WTC11 (cell line): Measurements from ENCODE around the gene EPS8L1. TPM values are rescaled to one million over a fixed set of nuclear protein-coding genes. Genes with fewer than 3 reads are reported as not detected.

ENCODE experiments used
- ATAC-seq: fragments of 200-7000 bp; cut with Tn5 transposase; 2 replicates; pipeline ENCODE4 v1.10.0; 2021; ENCODE audit warnings: mild to moderate bottlenecking, moderate library complexity
- CTCF ChIA-PET: fragments of 300-600 bp; sonication (Branson Sonifier 250); formaldehyde crosslinking; loops from one replicate; lab custom pipeline; 2021; ENCODE audit warnings: antibody characterized with exemption; lab: Charles Lee
- POLR2A ChIA-PET: fragments of 350-600 bp; sonication (Branson Sonifier 250); formaldehyde crosslinking; loops from one replicate; lab custom pipeline; 2021; ENCODE audit warnings: antibody characterized with exemption; lab: Charles Lee
- DNase-seq: peaks from one replicate; pipeline ENCODE4 v3.0.0; 2021; ENCODE audit warnings: low spot score
- H3K27ac Mint-ChIP-seq: 2 replicates; pipeline ENCODE4 v1.8.0; 2021; ENCODE audit warnings: mixed read lengths
- H3K27me3 Mint-ChIP-seq: 2 replicates; pipeline ENCODE4 v1.8.0; 2021; ENCODE audit warnings: low read depth, mild to moderate bottlenecking, moderate library complexity, mixed read lengths
- H3K36me3 Mint-ChIP-seq: 2 replicates; pipeline ENCODE4 v1.8.0; 2021; ENCODE audit warnings: mixed read lengths
- H3K4me1 Mint-ChIP-seq: 2 replicates; pipeline ENCODE4 v1.8.0; 2022; ENCODE audit warnings: mixed read lengths
- H3K4me3 Mint-ChIP-seq: 2 replicates; pipeline ENCODE4 v1.8.0; 2021; ENCODE audit warnings: mild to moderate bottlenecking, moderate library complexity, mixed read lengths
- H3K9me3 Mint-ChIP-seq: 2 replicates; pipeline ENCODE4 v1.8.0; 2021; ENCODE audit warnings: mixed read lengths
- EMX1 ChIP-seq: fragments of 250-450 bp; sonication (Bioruptor Pico); IDR thresholded peaks from 2 replicates; pipeline ENCODE4 v1.8.0; 2021; ENCODE audit warnings: mild to moderate bottlenecking
- FOXJ3 ChIP-seq: sonication (generic); formaldehyde crosslinking; IDR thresholded peaks from 2 replicates; pipeline ENCODE4 v1.9.0; 2021; ENCODE audit warnings: missing genetic modification reagents, mild to moderate bottlenecking, borderline replicate concordance
- FOXP1 ChIP-seq: sonication (generic); formaldehyde crosslinking; IDR thresholded peaks from 2 replicates; pipeline ENCODE4 v1.8.0; 2022; ENCODE audit warnings: missing genetic modification reagents, mild to moderate bottlenecking, moderate library complexity, borderline replicate concordance
- HMGA2 ChIP-seq: fragments of 250-450 bp; sonication (Bioruptor Pico); IDR thresholded peaks from 2 replicates; pipeline ENCODE4 v1.4.0; 2021; ENCODE audit warnings: mild to moderate bottlenecking, moderate library complexity
- SOX15 ChIP-seq: fragments of 250-450 bp; sonication (Bioruptor Pico); IDR thresholded peaks from 2 replicates; pipeline ENCODE4 v1.9.0; 2021; ENCODE audit warnings: mild to moderate bottlenecking
- TP53 ChIP-seq: sonication (generic); formaldehyde crosslinking; IDR thresholded peaks from 2 replicates; pipeline ENCODE4 v1.8.1; 2023; ENCODE audit warnings: mild to moderate bottlenecking, missing genetic modification reagents
- ZNF121 ChIP-seq: sonication (generic); formaldehyde crosslinking; IDR thresholded peaks from 2 replicates; pipeline ENCODE4 v1.8.0; 2023; ENCODE audit warnings: missing genetic modification reagents
- ZNF671 ChIP-seq: fragments of 250-450 bp; sonication (Bioruptor Pico); IDR thresholded peaks from 2 replicates; pipeline ENCODE4 v1.8.0; 2021; ENCODE audit warnings: mild to moderate bottlenecking
- total RNA-seq: library from RNA; stranded (reverse); gene quantifications from 3 replicates; pipeline ENCODE4 v1.2.3, GENCODE V29; 2021
- TF ChIP-seq, protein P1 (sequence below): sonication (generic); formaldehyde crosslinking; IDR thresholded peaks from 2 replicates; pipeline ENCODE4 v1.8.1; 2022; ENCODE audit warnings: mild to moderate bottlenecking, moderate library complexity, missing genetic modification reagents
- TF ChIP-seq, protein P2 (sequence below): sonication (generic); formaldehyde crosslinking; conservative IDR thresholded peaks from 2 replicates; pipeline ENCODE4 v1.8.1; 2023; ENCODE audit warnings: mild to moderate bottlenecking, low read depth, missing genetic modification reagents, moderate library complexity
- TF ChIP-seq, protein P3 (sequence below): fragments of 250-450 bp; sonication (Bioruptor Pico); IDR thresholded peaks from 2 replicates; pipeline ENCODE4 v1.8.0; 2021; ENCODE audit warnings: mild to moderate bottlenecking
- TF ChIP-seq, protein P4 (sequence below): sonication (generic); formaldehyde crosslinking; IDR thresholded peaks from 2 replicates; pipeline ENCODE4 v1.8.1; 2022; ENCODE audit warnings: low read depth, mild to moderate bottlenecking, moderate library complexity, missing genetic modification reagents, borderline replicate concordance
- TF ChIP-seq, protein P5 (sequence below): sonication (generic); formaldehyde crosslinking; IDR thresholded peaks from 2 replicates; pipeline ENCODE4 v1.8.1; 2023; ENCODE audit warnings: mild to moderate bottlenecking, missing genetic modification reagents, moderate library complexity
- TF ChIP-seq, protein P6 (sequence below): sonication (generic); formaldehyde crosslinking; IDR thresholded peaks from 2 replicates; pipeline ENCODE4 v1.8.0; 2023; ENCODE audit warnings: missing genetic modification reagents, mild to moderate bottlenecking, borderline replicate concordance

The EPS8L1 gene
- total RNA-seq, 1 experiment from 2014 or later = 38.9 TPM

DNA sequence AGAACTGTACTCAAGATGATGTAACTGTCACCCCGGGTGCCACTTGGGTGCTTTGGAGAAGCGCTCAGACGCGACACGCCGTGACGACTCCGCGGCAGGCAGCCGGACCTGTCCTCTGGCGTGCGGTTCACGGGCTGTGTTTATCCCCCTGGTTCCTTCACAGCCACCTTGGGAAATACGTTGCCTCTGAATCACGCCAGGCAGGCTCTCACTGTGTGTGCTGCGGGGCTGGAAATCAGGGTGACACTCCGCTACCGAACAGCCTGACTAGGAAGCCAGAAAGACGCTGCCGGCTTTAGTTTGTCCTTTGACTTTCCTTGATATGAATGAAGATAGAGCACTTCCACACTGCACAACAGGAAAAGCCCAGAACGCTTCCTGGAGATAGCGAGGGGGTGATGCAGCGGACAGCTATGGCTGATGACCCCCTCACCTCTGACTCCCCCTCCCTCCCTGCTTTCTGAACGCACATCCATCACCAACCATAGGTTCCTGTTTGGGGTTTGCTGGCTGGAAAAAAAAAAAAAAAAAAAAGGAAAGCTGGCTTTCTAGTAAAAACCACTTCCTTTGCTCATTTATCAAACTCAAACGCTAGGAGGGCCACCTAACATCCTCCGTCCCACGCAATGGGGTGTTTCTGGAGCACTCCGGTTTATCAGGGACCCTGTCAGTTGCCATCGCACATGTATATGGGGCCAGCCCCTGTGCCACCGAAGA lies 33.9 kb upstream of the EPS8L1 start (continued):
- TF ChIP-seq FOXJ3 (CRISPR knock-in tag) (no peak), SOX15 (CRISPR knock-in tag) (no peak)
- TF ChIP-seq, protein P1, sequence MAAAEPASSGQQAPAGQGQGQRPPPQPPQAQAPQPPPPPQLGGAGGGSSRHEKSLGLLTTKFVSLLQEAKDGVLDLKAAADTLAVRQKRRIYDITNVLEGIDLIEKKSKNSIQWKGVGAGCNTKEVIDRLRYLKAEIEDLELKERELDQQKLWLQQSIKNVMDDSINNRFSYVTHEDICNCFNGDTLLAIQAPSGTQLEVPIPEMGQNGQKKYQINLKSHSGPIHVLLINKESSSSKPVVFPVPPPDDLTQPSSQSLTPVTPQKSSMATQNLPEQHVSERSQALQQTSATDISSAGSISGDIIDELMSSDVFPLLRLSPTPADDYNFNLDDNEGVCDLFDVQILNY (CRISPR knock-in tag) = no peak
- TF ChIP-seq, protein P2, sequence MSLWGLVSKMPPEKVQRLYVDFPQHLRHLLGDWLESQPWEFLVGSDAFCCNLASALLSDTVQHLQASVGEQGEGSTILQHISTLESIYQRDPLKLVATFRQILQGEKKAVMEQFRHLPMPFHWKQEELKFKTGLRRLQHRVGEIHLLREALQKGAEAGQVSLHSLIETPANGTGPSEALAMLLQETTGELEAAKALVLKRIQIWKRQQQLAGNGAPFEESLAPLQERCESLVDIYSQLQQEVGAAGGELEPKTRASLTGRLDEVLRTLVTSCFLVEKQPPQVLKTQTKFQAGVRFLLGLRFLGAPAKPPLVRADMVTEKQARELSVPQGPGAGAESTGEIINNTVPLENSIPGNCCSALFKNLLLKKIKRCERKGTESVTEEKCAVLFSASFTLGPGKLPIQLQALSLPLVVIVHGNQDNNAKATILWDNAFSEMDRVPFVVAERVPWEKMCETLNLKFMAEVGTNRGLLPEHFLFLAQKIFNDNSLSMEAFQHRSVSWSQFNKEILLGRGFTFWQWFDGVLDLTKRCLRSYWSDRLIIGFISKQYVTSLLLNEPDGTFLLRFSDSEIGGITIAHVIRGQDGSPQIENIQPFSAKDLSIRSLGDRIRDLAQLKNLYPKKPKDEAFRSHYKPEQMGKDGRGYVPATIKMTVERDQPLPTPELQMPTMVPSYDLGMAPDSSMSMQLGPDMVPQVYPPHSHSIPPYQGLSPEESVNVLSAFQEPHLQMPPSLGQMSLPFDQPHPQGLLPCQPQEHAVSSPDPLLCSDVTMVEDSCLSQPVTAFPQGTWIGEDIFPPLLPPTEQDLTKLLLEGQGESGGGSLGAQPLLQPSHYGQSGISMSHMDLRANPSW (CRISPR knock-in tag) = no peak
- TF ChIP-seq, protein P3, sequence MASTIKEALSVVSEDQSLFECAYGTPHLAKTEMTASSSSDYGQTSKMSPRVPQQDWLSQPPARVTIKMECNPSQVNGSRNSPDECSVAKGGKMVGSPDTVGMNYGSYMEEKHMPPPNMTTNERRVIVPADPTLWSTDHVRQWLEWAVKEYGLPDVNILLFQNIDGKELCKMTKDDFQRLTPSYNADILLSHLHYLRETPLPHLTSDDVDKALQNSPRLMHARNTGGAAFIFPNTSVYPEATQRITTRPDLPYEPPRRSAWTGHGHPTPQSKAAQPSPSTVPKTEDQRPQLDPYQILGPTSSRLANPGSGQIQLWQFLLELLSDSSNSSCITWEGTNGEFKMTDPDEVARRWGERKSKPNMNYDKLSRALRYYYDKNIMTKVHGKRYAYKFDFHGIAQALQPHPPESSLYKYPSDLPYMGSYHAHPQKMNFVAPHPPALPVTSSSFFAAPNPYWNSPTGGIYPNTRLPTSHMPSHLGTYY (CRISPR knock-in tag) = no peak
- TF ChIP-seq, all 79 proteins: peak for 0

DNA sequence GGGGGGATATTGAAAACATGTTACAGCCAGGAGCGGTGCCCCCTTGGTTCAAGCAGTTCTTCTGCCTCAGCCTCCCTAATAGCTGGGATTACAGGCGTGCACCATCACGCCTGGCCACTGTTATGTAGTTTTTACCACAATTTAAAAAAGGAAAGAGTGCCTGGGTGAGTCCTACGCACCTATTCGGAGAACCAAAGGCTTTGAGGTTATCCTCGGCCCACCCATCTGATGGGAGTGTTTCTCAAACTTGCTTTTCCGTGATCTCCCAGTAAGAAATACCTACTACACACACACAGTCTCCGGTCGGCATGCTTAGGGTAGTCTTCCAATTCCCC lies 33.4 kb upstream of the EPS8L1 start:
- CTCF ChIA-PET = no interaction called here
- ATAC-seq = no peak
- Mint-ChIP-seq H3K36me3 (peaks cover 36% of the 10 kb centered on the region), H3K27me3 (no peaks in the 10 kb centered on the region), H3K4me1 (peaks cover 3% of the 10 kb centered on the region; the same call in 1 of the 2 replicates), H3K4me3 (no peak overlapping the region), H3K27ac (no peak overlapping the region), H3K9me3 (no peaks in the 10 kb centered on the region)
- TF ChIP-seq, protein P4, sequence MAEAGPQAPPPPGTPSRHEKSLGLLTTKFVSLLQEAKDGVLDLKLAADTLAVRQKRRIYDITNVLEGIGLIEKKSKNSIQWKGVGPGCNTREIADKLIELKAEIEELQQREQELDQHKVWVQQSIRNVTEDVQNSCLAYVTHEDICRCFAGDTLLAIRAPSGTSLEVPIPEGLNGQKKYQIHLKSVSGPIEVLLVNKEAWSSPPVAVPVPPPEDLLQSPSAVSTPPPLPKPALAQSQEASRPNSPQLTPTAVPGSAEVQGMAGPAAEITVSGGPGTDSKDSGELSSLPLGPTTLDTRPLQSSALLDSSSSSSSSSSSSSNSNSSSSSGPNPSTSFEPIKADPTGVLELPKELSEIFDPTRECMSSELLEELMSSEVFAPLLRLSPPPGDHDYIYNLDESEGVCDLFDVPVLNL (CRISPR knock-in tag) = no peak
- TF ChIP-seq TP53 = no peak
- TF ChIP-seq FOXP1 (CRISPR knock-in tag) = no peak
- TF ChIP-seq, protein P5, sequence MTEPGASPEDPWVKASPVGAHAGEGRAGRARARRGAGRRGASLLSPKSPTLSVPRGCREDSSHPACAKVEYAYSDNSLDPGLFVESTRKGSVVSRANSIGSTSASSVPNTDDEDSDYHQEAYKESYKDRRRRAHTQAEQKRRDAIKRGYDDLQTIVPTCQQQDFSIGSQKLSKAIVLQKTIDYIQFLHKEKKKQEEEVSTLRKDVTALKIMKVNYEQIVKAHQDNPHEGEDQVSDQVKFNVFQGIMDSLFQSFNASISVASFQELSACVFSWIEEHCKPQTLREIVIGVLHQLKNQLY (CRISPR knock-in tag) = no peak
- TF ChIP-seq HMGA2 (CRISPR knock-in tag) = no peak
- TF ChIP-seq, protein P6, sequence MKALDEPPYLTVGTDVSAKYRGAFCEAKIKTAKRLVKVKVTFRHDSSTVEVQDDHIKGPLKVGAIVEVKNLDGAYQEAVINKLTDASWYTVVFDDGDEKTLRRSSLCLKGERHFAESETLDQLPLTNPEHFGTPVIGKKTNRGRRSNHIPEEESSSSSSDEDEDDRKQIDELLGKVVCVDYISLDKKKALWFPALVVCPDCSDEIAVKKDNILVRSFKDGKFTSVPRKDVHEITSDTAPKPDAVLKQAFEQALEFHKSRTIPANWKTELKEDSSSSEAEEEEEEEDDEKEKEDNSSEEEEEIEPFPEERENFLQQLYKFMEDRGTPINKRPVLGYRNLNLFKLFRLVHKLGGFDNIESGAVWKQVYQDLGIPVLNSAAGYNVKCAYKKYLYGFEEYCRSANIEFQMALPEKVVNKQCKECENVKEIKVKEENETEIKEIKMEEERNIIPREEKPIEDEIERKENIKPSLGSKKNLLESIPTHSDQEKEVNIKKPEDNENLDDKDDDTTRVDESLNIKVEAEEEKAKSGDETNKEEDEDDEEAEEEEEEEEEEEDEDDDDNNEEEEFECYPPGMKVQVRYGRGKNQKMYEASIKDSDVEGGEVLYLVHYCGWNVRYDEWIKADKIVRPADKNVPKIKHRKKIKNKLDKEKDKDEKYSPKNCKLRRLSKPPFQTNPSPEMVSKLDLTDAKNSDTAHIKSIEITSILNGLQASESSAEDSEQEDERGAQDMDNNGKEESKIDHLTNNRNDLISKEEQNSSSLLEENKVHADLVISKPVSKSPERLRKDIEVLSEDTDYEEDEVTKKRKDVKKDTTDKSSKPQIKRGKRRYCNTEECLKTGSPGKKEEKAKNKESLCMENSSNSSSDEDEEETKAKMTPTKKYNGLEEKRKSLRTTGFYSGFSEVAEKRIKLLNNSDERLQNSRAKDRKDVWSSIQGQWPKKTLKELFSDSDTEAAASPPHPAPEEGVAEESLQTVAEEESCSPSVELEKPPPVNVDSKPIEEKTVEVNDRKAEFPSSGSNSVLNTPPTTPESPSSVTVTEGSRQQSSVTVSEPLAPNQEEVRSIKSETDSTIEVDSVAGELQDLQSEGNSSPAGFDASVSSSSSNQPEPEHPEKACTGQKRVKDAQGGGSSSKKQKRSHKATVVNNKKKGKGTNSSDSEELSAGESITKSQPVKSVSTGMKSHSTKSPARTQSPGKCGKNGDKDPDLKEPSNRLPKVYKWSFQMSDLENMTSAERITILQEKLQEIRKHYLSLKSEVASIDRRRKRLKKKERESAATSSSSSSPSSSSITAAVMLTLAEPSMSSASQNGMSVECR (CRISPR knock-in tag) = no peak
- no peak for TF ChIP-seq ZNF671
- no peak for TF ChIP-seq EMX1
- no peak for TF ChIP-seq ZNF121 (CRISPR knock-in tag)
- POLR2A ChIA-PET = no interaction called here
- no peak for DNase-seq
